ENCODE results near the gene EIF3L. TPM values are rescaled to one million over a fixed set of nuclear protein-coding genes. Genes with fewer than 3 reads are reported as not detected.

EIF3L gene
- total and polyA plus RNA-seq, 10 of the 15 experiments (the other 5 are each of a cell fraction or from before 2014, with no cell fraction given) = 294 to 1,037 (median 618) TPM

GRCh38 chr22:37909766-37910165 lies 60.5 kb downstream of the EIF3L start:
- Histone ChIP-seq H3K4me3 (no peak overlapping the region), H3K27ac (ENCODE audit: control insufficient read depth, insufficient read depth) (no peak overlapping the region), H2AFZ (ENCODE audit: control insufficient read depth, low read depth, low read length) (no peak overlapping the region), H4K20me1 (ENCODE audit: control insufficient read depth, insufficient read depth) (no peaks in the 10 kb centered on the region), H3K79me2 (ENCODE audit: control insufficient read depth, insufficient read depth, low read length) (peaks cover 2% of the 10 kb centered on the region; the same call in 1 of the 2 replicates), H3K4me1 (ENCODE audit: control insufficient read depth, insufficient read depth, low read length) (no peaks in the 10 kb centered on the region), H3K27me3 (replicated peaks in 1 of 2; ENCODE audit: control insufficient read depth in 2 of 2, insufficient read depth in 2 of 2, low read length in 1 of 2) (no peaks in the 10 kb centered on the region), H3K36me3 (ENCODE audit: control insufficient read depth in 2 of 2, insufficient read depth in 2 of 2, low read length in 1 of 2) (no peaks in the 10 kb centered on the region), H3K9me3 (replicated peaks; ENCODE audit: control insufficient read depth, insufficient read depth, low read length) (no peaks in the 10 kb centered on the region), H3K9ac (ENCODE audit: control insufficient read depth, insufficient read depth, low read length) (no peak overlapping the region), H3K4me2 (ENCODE audit: control insufficient read depth, insufficient read depth) (no peak overlapping the region)
- in situ Hi-C loops (cut with MboI) = no loop called here
- DNase-seq (ENCODE audit: low read depth, low spot score) (no peak), ATAC-seq (no peak), FAIRE-seq (no peak)
- CTCF ChIA-PET = interaction anchor here (1.0 to 2.3 kb wide), 2 partner anchors 13 to 93 kb away, joined by 3 to 5 read pairs; no protein-coding TSS in a partner anchor
- no TSS peak for BruUV-seq (replicated peaks)
- intact Hi-C loops (cut with micrococcal nuclease; ENCODE audit: unreplicated experiment) = loop anchor here (5.0 kb wide), 1 partner anchor 58 kb away; no protein-coding TSS in a partner anchor
- no peak for TF ChIP-seq RELB (IDR thresholded peaks at IDR 0.05; ENCODE audit: low read depth)
- TF ChIP-seq SMAD5 (IDR thresholded peaks at IDR 0.05; ENCODE audit: low read depth) = no peak
- TF ChIP-seq TBL1XR1 (IDR thresholded peaks at IDR 0.05; ENCODE audit: low read depth, low read length) = no peak
- TF ChIP-seq JUND (IDR thresholded peaks at IDR 0.05; ENCODE audit: low read depth, low read length) = no peak
- TF ChIP-seq BRCA1 (IDR thresholded peaks at IDR 0.05; ENCODE audit: low read depth, low read length) = no peak
- TF ChIP-seq ASH2L (IDR thresholded peaks at IDR 0.05; ENCODE audit: borderline replicate concordance, low read depth) = no peak
- TF ChIP-seq CHD1 (IDR thresholded peaks at IDR 0.05; ENCODE audit: low read depth, low read length) = no peak
- TF ChIP-seq YY1 (IDR thresholded peaks at IDR 0.05; ENCODE audit: low read depth, low read length) = no peak
- WGBS (ENCODE audit: insufficient coverage, insufficient replicate concordance, low lambda C conversion rate, missing lambda C conversion rate) = 91% methylated on average over 7 of the region's 7 CpGs
- SMC1A ChIA-PET (ENCODE audit: uncharacterized antibody, unreplicated experiment) = no interaction called here
- RAD21 ChIA-PET (ENCODE audit: unreplicated experiment) = no interaction called here
- POLR2A ChIA-PET = interaction anchor here (0.6 kb wide), 1 partner anchor 102 kb away, joined by 3 read pairs; the partner anchor contains the start of gene GCAT
